ENCODE data around the gene ATP2B2.

- TF ChIP-seq POLR2A (IDR thresholded peaks at IDR 0.05) = no peak
- no peak for TF ChIP-seq CTCF (IDR thresholded peaks at IDR 0.05 in 4 of 5, conservative IDR thresholded peaks at IDR 0.05 in 1 of 5)
These were observed 219.9 kb downstream of the ATP2B2 start for GRCh38 chr3:10285272-10286132.
